Kidney capillary endothelial cell (primary cell): ENCODE measurements around the gene ZC3H14.
"Not testable (repeated sequence)": the region's sequence is repeated elsewhere in the genome, so short reads cannot be mapped to it uniquely, and the experiment has no call there.

Experiments
- DNase-seq: peaks from one replicate; pipeline ENCODE4 v3.0.0-alpha.2; 2018; ENCODE audit warnings: low spot score

ZC3H14 gene, protein sequence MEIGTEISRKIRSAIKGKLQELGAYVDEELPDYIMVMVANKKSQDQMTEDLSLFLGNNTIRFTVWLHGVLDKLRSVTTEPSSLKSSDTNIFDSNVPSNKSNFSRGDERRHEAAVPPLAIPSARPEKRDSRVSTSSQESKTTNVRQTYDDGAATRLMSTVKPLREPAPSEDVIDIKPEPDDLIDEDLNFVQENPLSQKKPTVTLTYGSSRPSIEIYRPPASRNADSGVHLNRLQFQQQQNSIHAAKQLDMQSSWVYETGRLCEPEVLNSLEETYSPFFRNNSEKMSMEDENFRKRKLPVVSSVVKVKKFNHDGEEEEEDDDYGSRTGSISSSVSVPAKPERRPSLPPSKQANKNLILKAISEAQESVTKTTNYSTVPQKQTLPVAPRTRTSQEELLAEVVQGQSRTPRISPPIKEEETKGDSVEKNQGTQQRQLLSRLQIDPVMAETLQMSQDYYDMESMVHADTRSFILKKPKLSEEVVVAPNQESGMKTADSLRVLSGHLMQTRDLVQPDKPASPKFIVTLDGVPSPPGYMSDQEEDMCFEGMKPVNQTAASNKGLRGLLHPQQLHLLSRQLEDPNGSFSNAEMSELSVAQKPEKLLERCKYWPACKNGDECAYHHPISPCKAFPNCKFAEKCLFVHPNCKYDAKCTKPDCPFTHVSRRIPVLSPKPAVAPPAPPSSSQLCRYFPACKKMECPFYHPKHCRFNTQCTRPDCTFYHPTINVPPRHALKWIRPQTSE

DNA sequence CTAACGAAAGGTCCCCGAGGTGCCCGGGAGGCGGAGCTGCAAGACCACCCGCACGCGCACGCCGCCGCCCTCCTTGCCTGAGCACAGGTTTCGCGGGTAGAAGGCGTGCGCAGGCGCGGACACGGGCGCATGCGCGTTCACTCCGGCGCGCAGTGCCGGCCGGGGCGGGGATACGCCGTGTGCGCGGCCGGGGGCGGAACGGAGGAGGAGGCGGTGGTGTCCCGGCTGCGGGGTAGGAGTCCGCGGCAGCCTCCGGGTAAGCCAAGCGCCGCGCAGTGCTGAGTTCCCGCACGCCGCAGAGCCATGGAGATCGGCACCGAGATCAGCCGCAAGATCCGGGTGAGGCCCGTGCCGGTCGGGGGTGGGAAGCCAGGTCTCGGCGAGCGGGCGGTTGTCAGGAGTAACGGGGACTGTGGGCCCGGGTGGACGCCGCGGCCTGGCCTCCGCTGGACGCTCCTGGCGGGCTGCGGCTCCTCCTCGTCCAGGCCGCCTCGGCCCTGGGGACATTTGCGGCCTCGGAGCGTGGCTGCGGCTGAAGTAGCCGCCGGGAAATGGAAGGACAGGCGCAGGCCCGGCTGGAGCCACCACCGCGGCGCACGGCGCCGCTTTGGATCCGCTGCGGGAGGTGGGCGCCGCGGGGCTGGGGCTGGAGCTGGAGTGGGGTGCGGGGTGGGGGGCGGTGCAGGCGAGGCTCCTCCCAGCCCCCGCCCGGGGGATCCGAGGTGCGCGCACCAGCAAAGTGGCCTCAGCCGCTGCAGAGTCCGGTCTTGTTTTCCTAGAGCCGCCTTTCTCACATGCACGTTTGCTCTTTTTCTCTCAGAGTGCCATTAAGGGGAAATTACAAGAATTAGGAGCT is at the start of gene ZC3H14:
Gene ZC3H14, plus strand, starts transcription at position 207 of the 856 bp plus-strand sequence. Its CDS starts 97 bp downstream, at position 304.
- DNase-seq: peak; percentile 86

DNA sequence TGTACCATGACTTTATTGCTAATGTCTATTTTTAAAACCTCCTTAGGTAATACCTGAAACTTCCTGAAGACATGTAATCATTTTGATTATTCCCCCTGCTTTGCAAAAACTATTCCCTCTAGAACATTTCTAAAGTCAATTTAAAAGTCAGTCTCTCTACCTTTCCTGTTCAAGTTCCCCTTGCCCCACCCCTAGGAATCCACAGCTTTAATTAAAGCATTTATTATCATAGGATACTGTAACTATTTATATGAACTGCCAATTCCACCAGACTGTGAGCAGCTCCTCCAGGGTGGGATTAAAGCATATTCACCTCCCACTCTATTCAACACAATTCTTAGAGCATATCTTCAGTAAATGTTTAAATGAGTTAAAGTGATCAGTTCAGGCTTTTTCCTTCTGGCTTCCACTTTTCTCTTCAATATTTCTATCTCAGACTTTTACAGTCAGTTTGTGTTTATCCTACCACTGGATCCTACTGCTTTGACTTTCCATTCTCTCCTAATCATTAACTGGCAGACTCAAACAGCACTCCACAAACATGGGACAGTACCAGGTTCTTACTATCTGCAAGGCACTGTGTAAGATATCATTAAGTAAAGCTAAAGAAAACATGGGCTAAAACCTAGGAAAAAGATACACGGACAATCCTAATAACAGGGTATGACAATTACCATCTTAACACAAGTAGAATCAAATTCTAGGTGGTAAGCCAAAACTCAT is 47.2 kb upstream of the ZC3H14 start:
- no peak for DNase-seq

DNA sequence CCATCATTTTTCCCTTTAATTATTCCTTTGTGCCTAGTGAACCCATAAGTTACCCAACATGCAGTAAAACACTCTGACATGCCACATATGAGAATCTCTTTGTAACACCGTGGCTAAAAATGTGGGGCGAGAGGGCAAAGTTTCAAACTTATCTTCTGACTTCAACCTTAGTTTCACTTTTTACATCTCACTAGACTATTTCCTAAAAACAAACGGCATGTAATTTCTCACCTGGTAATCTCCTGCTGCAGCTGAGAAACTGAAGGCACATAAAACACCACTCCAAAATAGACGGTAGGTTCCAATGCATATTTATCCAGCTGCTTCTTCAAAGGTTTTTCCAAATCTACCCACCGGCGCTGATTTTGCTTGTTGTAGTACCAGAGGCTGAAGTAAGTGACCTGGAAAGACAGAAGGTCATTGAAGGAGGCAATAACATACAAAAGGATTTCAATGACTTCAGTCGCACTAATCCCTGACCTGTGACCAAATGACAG is 45.9 kb upstream of the ZC3H14 start:
- DNase-seq: no peak

- DNase-seq: peak; percentile 37
These were observed 44.0 kb upstream of the ZC3H14 start for GRCh38 chr14:88518592-88519512.

DNA sequence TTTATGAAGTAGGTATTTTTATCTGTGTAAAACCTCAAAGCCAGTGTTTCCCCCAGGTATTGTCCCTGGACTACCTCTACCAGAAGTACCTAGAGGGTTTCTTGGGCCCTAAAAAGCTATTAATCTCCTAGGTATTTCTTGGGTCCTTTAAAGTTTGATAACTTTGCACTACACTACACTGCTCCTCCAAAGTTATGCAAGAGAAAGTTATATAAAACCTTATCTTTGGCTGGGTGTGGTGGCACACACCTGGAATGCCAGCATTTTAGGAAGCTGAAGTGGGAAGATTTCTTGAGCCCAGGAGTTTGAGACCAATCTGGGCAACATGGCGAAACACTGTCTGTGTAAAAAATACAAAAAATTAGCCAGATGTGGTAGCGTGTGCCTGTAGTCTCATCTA is 42.9 kb upstream of the ZC3H14 start:
- no peak for DNase-seq

DNA sequence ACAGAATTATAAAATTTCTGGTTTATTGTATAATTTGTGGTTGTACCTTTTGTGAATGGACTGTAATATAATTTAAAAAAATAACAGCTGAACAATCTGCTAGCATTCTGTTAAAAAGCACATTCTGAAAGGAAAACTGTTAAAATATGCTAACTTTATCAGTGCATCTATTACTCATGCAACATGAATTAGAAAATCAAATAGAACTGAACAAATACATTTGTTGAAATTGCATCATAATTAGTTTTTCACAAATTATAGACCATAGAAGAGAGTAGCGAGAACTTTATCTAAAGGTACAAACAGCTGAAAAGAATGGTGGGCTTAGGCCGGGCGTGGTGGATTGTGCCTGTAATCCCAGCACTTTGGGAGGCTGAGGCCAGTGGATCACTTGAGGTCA is 41.0 kb upstream of the ZC3H14 start:
- no peak for DNase-seq

DNA sequence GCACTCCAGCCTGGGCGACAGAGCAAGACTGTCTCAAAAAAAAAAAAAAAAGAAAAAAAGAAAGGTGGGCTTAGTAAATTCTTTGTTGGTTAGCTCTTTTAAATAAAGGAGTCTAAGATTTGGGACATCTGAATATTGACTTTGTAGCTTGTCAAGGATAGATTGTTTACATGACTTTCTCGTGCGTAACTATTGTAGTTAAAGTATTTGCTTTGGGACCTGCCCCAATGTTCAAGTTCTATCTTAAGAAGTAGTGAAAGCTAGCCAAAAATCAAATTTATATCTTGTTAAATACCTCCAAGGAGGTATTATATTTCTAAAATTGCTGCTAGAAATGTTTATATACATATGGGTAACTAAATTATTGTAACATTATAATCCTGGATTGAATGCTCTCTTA is 40.4 kb upstream of the ZC3H14 start:
- DNase-seq: no peak

GRCh38 chr14:88529889-88530288 is 32.9 kb upstream of the ZC3H14 start:
- not testable (repeated sequence) for DNase-seq

GRCh38 chr14:88533064-88533602 is 29.7 kb upstream of the ZC3H14 start:
- no peak for DNase-seq

DNA sequence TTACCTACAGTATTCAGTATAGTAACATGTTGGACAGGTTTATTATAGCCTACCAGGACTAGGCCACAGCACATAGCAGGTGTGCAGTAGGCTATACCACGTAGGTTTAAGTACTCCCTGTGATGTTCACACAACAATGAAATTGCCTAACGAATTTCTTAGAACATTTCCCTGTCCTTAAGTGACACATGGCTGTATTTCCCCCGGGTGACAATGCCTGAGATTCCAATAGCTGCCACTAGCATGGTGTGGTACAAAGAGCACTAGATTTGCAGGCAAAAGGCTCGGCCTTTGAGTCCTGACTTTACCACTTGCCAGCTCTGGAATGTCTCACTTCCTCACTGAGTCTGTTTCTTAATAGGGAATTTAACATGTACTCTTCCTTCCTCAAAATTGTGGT is 27.7 kb upstream of the ZC3H14 start:
- peak; percentile 58 for DNase-seq

- no peak for DNase-seq
These were observed 27.0 kb upstream of the ZC3H14 start for GRCh38 chr14:88535813-88536212.

- DNase-seq: peak; percentile 29
These were observed 21.5 kb upstream of the ZC3H14 start for GRCh38 chr14:88541324-88541723.

DNA sequence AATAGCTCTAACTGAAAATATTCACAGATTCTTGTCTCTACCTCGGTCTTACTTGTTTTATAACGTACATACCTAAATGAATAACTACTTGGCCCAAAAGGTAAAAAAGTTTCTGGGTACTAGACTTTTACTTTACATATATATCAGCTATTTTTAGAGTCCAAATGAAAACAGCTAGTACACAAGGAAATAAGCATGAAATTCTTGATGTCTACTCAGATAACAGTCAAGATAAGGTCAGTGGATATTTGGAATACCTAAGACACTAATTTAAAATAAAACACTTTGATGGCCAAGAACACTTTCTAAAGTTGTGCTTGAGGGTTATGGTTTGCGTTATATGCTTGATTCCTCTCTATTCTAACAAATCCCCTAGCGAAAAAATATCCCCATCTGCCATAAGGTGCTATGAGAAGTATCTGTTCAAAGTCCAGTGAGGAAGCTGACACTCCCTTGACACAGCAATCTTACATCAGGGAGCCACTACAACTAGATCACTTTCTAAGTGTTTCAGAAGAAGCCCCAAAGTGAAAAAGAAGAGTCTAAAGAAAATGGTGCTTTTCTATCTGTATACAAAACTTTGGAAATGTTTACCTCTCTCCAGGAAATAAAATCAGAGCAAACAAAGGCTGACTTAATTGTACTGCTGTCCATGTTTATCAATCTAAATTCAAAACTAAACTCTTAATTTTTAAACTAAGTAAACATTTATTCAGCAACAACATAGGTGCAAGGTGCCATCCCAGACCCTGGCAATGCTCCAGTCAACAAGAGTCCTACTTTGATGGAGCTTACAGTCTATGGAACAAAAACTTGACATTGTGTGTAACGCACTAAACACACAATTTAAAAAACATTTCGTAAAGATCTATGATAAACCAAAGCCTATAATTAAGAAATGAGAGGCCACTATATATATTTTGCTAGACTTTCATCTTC is 19.7 kb upstream of the ZC3H14 start:
- DNase-seq: no peak

DNA sequence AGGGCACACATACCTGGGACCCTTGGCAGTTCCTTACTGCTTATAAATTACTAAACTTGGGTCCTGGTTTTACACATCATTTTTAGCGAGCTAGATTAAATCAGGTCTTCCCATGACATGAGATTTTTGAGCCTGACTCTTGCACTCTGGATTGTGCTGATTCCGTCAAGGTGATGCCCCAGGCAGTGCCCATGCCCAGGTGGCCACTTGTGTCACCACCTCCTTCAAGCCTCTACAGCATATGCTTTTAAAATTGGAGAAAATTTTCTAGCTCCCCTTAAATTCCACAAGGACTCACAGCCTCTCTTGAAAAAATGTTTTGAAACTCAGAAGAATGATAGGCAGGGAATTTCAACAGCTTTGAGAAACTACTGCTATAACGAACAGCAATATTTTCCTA is 17.6 kb upstream of the ZC3H14 start:
- no peak for DNase-seq

GRCh38 chr14:88546621-88547385 is 16.0 kb upstream of the ZC3H14 start:
- DNase-seq: no peak

GRCh38 chr14:88547386-88547780 is 15.5 kb upstream of the ZC3H14 start:
- no peak for DNase-seq

DNA sequence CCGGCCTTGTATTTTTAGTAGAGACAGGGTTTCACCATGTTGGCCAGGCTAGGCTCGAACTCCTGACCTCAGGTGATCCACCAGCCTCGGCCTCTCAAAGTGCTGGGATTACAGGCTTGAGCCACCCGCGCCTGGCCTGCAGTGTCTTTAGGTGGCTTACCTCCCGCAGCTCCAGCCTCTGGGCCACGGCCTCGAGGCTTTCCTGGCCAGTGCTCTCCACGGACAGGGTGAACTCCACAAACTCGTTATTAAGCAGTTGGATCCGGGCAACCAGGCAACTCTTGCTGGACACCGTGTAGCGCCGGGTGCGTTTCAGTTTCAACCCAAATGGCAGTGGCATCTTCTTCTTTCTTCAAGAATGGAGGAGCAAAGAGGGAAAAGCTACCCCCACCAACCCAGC is 12.8 kb upstream of the ZC3H14 start:
- no peak for DNase-seq
